ENCODE data around the gene TRIM42. TPM values are rescaled to one million over a fixed set of nuclear protein-coding genes. Genes with fewer than 3 reads are reported as not detected.

The TRIM42 gene
- total and polyA plus RNA-seq, 5 donors, result not detected

- 74% methylated on average over 2 of the region's 2 CpGs for WGBS
- H3K4me3 ChIP-seq (ENCODE audit: low read length), result no peak overlapping the region
- H3K27ac ChIP-seq (ENCODE audit: low read length), result no peak overlapping the region
- intact Hi-C loops (cut with DNase I), result no loop called here
- ATAC-seq (no peak), DNase-seq (no peak)
- no peaks in the 10 kb centered on the region for H3K9me3 ChIP-seq (ENCODE audit: control insufficient read depth, low read length)
- H3K27me3 ChIP-seq (ENCODE audit: control insufficient read depth, insufficient read depth), result no peaks in the 10 kb centered on the region
- H3K4me1 ChIP-seq (ENCODE audit: control insufficient read depth, insufficient read depth, low read length), result no peaks in the 10 kb centered on the region
These were observed 33.0 kb downstream of the TRIM42 start for GRCh38 chr3:140710711-140711389.

GRCh38 chr3:140711390-140712035, 33.6 kb downstream of the TRIM42 start:
- WGBS, result 48% methylated on average over 4 of the region's 4 CpGs
- Histone ChIP-seq H3K27me3 (ENCODE audit: control insufficient read depth, insufficient read depth) (no peaks in the 10 kb centered on the region), H3K4me1 (ENCODE audit: control insufficient read depth, insufficient read depth, low read length) (no peaks in the 10 kb centered on the region), H3K9me3 (ENCODE audit: control insufficient read depth, low read length) (no peaks in the 10 kb centered on the region), H3K27ac (ENCODE audit: low read length) (no peak overlapping the region), H3K4me3 (ENCODE audit: low read length) (no peak overlapping the region)
- DNase-seq (no peak), ATAC-seq (no peak)
- intact Hi-C loops (cut with DNase I), result no loop called here

GRCh38 chr3:140712301-140712700, 34.4 kb downstream of the TRIM42 start:
- intact Hi-C loops (cut with DNase I), result no loop called here
- DNase-seq, result no peak
- Histone ChIP-seq H3K9me3 (ENCODE audit: control insufficient read depth, low read length) (no peaks in the 10 kb centered on the region), H3K27ac (ENCODE audit: low read length) (no peak overlapping the region), H3K4me1 (ENCODE audit: control insufficient read depth, insufficient read depth, low read length) (no peaks in the 10 kb centered on the region), H3K4me3 (ENCODE audit: low read length) (no peak overlapping the region), H3K27me3 (ENCODE audit: control insufficient read depth, insufficient read depth) (no peaks in the 10 kb centered on the region)
- no peak for ATAC-seq
- WGBS, result 74% methylated on average over 3 of the region's 3 CpGs

GRCh38 chr3:140715035-140715434, 37.2 kb downstream of the TRIM42 start:
- 88% methylated on average over 10 of the region's 10 CpGs for WGBS
- Histone ChIP-seq H3K27ac (ENCODE audit: low read length) (no peak overlapping the region), H3K4me1 (ENCODE audit: control insufficient read depth, insufficient read depth, low read length) (peaks cover 3% of the 10 kb centered on the region), H3K4me3 (ENCODE audit: low read length) (no peak overlapping the region), H3K9me3 (ENCODE audit: control insufficient read depth, low read length) (no peaks in the 10 kb centered on the region), H3K27me3 (ENCODE audit: control insufficient read depth, insufficient read depth) (no peaks in the 10 kb centered on the region)
- intact Hi-C loops (cut with DNase I), result no loop called here
- DNase-seq (no peak), ATAC-seq (no peak)

- H3K27me3 ChIP-seq (ENCODE audit: control insufficient read depth, insufficient read depth), result no peaks in the 10 kb centered on the region
- no peak for DNase-seq
- H3K27ac ChIP-seq (ENCODE audit: low read length), result no peak overlapping the region
- no peak overlapping the region for H3K4me3 ChIP-seq (ENCODE audit: low read length)
- peak; percentile 42 to 76 for ATAC-seq
- no peaks in the 10 kb centered on the region for H3K9me3 ChIP-seq (ENCODE audit: control insufficient read depth, low read length)
- intact Hi-C loops (cut with DNase I), result no loop called here
- H3K4me1 ChIP-seq (ENCODE audit: control insufficient read depth, insufficient read depth, low read length), result peaks cover 3% of the 10 kb centered on the region
- WGBS, result 61% methylated on average over 3 of the region's 3 CpGs
These were observed 40.1 kb downstream of the TRIM42 start for GRCh38 chr3:140717921-140718320.

GRCh38 chr3:140719841-140720614, 42.2 kb downstream of the TRIM42 start:
- DNase-seq (peak in 2 of 3 donors; percentile 15 to 54), ATAC-seq (peak; percentile 86 to 93)
- Histone ChIP-seq H3K27ac (ENCODE audit: low read length) (peak overlapping the region; percentile 11), H3K4me3 (ENCODE audit: low read length) (no peak overlapping the region), H3K4me1 (ENCODE audit: control insufficient read depth, insufficient read depth, low read length) (peaks cover 3% of the 10 kb centered on the region), H3K27me3 (ENCODE audit: control insufficient read depth, insufficient read depth) (no peaks in the 10 kb centered on the region), H3K9me3 (ENCODE audit: control insufficient read depth, low read length) (no peaks in the 10 kb centered on the region)
- intact Hi-C loops (cut with DNase I), result no loop called here
- 66% methylated on average over 5 of the region's 5 CpGs for WGBS

GRCh38 chr3:140723576-140723975, 45.7 kb downstream of the TRIM42 start:
- Histone ChIP-seq H3K27ac (ENCODE audit: low read length) (no peak overlapping the region), H3K4me3 (ENCODE audit: low read length) (no peak overlapping the region), H3K9me3 (ENCODE audit: control insufficient read depth, low read length) (no peaks in the 10 kb centered on the region), H3K4me1 (ENCODE audit: control insufficient read depth, insufficient read depth, low read length) (peaks cover 3% of the 10 kb centered on the region), H3K27me3 (ENCODE audit: control insufficient read depth, insufficient read depth) (no peaks in the 10 kb centered on the region)
- WGBS, result 70% methylated on average over 3 of the region's 3 CpGs
- intact Hi-C loops (cut with DNase I), result no loop called here
- ATAC-seq, result no peak
- no peak for DNase-seq

- H3K27me3 ChIP-seq (ENCODE audit: control insufficient read depth, insufficient read depth), result no peaks in the 10 kb centered on the region
- no peak overlapping the region for H3K27ac ChIP-seq (ENCODE audit: low read length)
- intact Hi-C loops (cut with DNase I), result no loop called here
- no peaks in the 10 kb centered on the region for H3K9me3 ChIP-seq (ENCODE audit: control insufficient read depth, low read length)
- 85% methylated on average over 4 of the region's 4 CpGs for WGBS
- H3K4me3 ChIP-seq (ENCODE audit: low read length), result no peak overlapping the region
- H3K4me1 ChIP-seq (ENCODE audit: control insufficient read depth, insufficient read depth, low read length), result no peaks in the 10 kb centered on the region
- no peak for DNase-seq
- ATAC-seq, result no peak
These were observed 47.3 kb downstream of the TRIM42 start for GRCh38 chr3:140724856-140725812.

- Histone ChIP-seq H3K27ac (ENCODE audit: low read length) (no peak overlapping the region), H3K27me3 (ENCODE audit: control insufficient read depth, insufficient read depth) (no peaks in the 10 kb centered on the region), H3K4me3 (ENCODE audit: low read length) (no peak overlapping the region), H3K9me3 (ENCODE audit: control insufficient read depth, low read length) (no peaks in the 10 kb centered on the region), H3K4me1 (ENCODE audit: control insufficient read depth, insufficient read depth, low read length) (no peaks in the 10 kb centered on the region)
- intact Hi-C loops (cut with DNase I), result no loop called here
- no peak for DNase-seq
- WGBS, result 87% methylated on average over 1 of the region's 1 CpG
- no peak for ATAC-seq
These were observed 48.2 kb downstream of the TRIM42 start for GRCh38 chr3:140726066-140726465.

- DNase-seq, result no peak
- no peak overlapping the region for H3K4me3 ChIP-seq (ENCODE audit: low read length)
- H3K4me1 ChIP-seq (ENCODE audit: control insufficient read depth, insufficient read depth, low read length), result no peaks in the 10 kb centered on the region
- H3K27ac ChIP-seq (ENCODE audit: low read length), result no peak overlapping the region
- no peaks in the 10 kb centered on the region for H3K27me3 ChIP-seq (ENCODE audit: control insufficient read depth, insufficient read depth)
- intact Hi-C loops (cut with DNase I), result no loop called here
- 74% methylated on average over 4 of the region's 4 CpGs for WGBS
- no peaks in the 10 kb centered on the region for H3K9me3 ChIP-seq (ENCODE audit: control insufficient read depth, low read length)
- no peak for ATAC-seq
These were observed 50.0 kb downstream of the TRIM42 start for GRCh38 chr3:140727886-140728285.

Data from right cardiac atrium (tissue), 5 donors.